ENCODE results near the gene MTF2.

MTF2 gene

DNA sequence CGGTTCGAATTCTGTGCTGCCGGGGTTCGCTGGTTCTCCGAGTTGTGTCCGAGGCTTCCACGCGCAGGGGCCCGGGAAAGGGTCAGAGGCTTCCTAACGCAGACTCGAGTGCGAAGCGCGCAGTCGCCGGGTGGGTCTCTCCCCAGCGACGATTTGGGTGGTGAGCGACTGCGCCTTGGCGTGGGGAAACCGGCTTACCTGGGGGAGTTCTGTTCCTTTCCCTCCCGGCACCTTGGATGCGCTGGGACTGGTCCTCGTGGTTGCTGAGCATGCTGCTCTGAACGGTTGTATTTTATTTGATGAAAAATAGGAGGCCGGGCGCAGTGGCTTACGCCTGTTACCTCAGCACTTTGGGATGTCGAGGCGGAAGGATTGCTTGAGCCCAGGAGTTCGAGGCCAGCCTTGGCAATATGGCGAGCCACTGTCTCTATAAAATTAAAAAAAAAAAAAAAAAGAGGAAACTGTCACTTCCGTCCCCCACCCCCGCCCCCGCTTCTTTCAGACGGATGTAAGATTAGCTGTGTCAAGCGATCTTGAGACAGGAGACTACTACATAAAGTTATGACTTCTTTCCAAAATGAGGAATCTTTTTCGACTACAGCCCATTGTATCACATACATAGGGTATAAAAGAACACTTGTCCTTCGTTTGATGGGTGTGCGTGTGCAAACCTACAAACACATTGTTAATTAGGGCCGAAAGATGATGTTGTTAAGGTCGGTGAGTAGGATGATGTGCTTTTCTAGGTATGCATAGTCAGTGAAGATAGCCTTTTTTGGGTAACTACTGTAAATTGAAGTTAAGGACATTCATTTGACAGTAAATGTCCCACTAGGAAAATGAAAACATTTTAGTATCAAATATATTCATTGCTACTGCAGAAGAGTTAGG lies 101.9 kb downstream of the MTF2 start, which contains the start of gene CCDC18:
CCDC18 (plus strand) TSS at position 2 of the 891 bp plus-strand sequence. CDS start 2,638 bp downstream, outside the sequence.
- DNase-seq (ENCODE audit: low spot score): peak; percentile 54
- TF ChIP-seq, protein P1, sequence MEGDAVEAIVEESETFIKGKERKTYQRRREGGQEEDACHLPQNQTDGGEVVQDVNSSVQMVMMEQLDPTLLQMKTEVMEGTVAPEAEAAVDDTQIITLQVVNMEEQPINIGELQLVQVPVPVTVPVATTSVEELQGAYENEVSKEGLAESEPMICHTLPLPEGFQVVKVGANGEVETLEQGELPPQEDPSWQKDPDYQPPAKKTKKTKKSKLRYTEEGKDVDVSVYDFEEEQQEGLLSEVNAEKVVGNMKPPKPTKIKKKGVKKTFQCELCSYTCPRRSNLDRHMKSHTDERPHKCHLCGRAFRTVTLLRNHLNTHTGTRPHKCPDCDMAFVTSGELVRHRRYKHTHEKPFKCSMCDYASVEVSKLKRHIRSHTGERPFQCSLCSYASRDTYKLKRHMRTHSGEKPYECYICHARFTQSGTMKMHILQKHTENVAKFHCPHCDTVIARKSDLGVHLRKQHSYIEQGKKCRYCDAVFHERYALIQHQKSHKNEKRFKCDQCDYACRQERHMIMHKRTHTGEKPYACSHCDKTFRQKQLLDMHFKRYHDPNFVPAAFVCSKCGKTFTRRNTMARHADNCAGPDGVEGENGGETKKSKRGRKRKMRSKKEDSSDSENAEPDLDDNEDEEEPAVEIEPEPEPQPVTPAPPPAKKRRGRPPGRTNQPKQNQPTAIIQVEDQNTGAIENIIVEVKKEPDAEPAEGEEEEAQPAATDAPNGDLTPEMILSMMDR (IDR thresholded peaks at IDR 0.05; ENCODE audit: extremely low read depth, insufficient read depth, missing control alignments): no peak
- in situ Hi-C loops (cut with MboI; ENCODE audit: low pct_unique_long_range_greater_than_20kb, low sequenced_read_pairs, unreplicated experiment): no loop called here

DNA sequence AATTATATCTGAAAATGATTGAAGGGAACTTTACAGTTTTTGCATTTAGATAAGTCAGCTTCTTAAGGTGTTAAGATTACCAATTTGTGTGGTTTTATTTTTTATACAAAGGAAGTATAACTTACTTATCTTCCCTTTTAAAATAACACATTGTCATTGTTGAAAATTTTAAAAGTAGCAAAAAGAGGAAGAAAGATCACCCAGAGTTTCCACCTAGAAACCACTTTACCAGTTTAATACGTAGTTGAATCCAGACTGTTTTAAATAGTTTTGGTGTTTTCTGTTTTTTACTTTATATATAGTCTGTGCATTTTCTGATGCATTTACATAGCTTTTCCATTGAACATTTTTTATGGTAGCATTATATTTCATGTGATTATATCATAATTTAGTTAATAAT lies 107.6 kb downstream of the MTF2 start:
- no peak for DNase-seq (ENCODE audit: low spot score)
- TF ChIP-seq, protein P1 (IDR thresholded peaks at IDR 0.05; ENCODE audit: extremely low read depth, insufficient read depth, missing control alignments): no peak
- in situ Hi-C loops (cut with MboI; ENCODE audit: low pct_unique_long_range_greater_than_20kb, low sequenced_read_pairs, unreplicated experiment): no loop called here

Measured in GM13977 (cell line).